ENCODE data around the gene UBE2V1. TPM values are rescaled to one million over a fixed set of nuclear protein-coding genes. Genes with fewer than 3 reads are reported as not detected.

Gene UBE2V1
- total RNA-seq, 2 experiments from 2014 or later = 150 to 156 TPM

Other genes with a start within 250 kb of the UBE2V1 start
- 10 to 100 TPM; 11.2 to 11.6 TPM for gene SPATA2, start 197.6 kb downstream of the UBE2V1 start, total RNA-seq
- gene RNF114, start 176.8 kb downstream of the UBE2V1 start, total RNA-seq = 10 to 100 TPM; 61.5 to 70.7 TPM
- under 1 TPM; 0.82 to 0.93 TPM for gene SNAI1, start 130.2 kb downstream of the UBE2V1 start, total RNA-seq
- 10 to 100 TPM; 17.4 to 19.3 TPM for gene PEDS1, start 40.6 kb upstream of the UBE2V1 start, total RNA-seq
- gene CEBPB, start 77.7 kb upstream of the UBE2V1 start, total RNA-seq = 10 to 100 TPM; 36.4 to 37.7 TPM